Left lung (tissue), 10 donors: ENCODE measurements around the gene BATF3. TPM values are rescaled to one million over a fixed set of nuclear protein-coding genes. Genes with fewer than 3 reads are reported as not detected.

ENCODE experiments used
- ATAC-seq: fragments of 200-7000 bp; cut with Tn5 transposase; one replicate; pipeline ENCODE4 v1.9.1; 2020; ENCODE audit warnings: moderate library complexity
- DNase-seq, 4 donors: peaks; one replicate each; pipeline ENCODE4 v3.0.0-alpha.2; 2013 to 2020
- H3K27ac ChIP-seq, 2 donors: fragments of 200-600 bp; sonication (generic) in 1 of 2; one replicate each; pipeline versions ENCODE4 v1.5.0 to v1.8.0; 2020 to 2021
- H3K27me3 ChIP-seq, 2 donors: fragments of 200-600 bp; sonication (generic) in 1 of 2; one replicate each; pipeline versions ENCODE4 v1.5.0 to v1.8.0; 2020 to 2021
- H3K36me3 ChIP-seq, 2 donors: fragments of 200-600 bp; sonication (generic) in 1 of 2; one replicate each; pipeline versions ENCODE4 v1.5.0 to v1.8.0; 2020 to 2021
- H3K4me1 ChIP-seq, 2 donors: fragments of 200-600 bp; one replicate each; pipeline ENCODE4 v1.8.0; 2021
- H3K4me3 ChIP-seq, 2 donors: fragments of 200-600 bp; sonication (generic) in 1 of 2; one replicate each; pipeline versions ENCODE4 v1.5.0 to v1.8.0; 2020 to 2021; ENCODE audit warnings: mild to moderate bottlenecking in 1 of 2
- H3K9me3 ChIP-seq, 2 donors: fragments of 200-600 bp; sonication (generic) in 1 of 2; one replicate each; pipeline versions ENCODE4 v1.5.0 to v1.8.0; 2020 to 2021
- intact Hi-C, 2 donors: fragments of 100-400 bp; cut with DNase I; formaldehyde crosslinking; loops; one replicate each; pipeline versions ENCODE4 v1.11.2 to v1.14.2; 2022
- polyA plus RNA-seq, 6 donors: library from polyadenylated mRNA; unstranded; fragments of 120-200 nt; gene quantifications; one replicate each; pipeline ENCODE4 v1.2.1, GENCODE V29; 2013; ENCODE audit not compliant: insufficient read length in 6 of 6
- total RNA-seq, 2 donors: library from RNA; stranded (reverse); fragmentation: NEBNext Ultra II Directional; extraction: Animal tissue kit (Norgen Biotek cat#: 25700); gene quantifications; one replicate each; pipeline ENCODE4 v1.2.1, GENCODE V29; 2021
- TF ChIP-seq, protein P1 (sequence below), 2 donors: fragments of 200-600 bp; sonication (generic) in 1 of 2; IDR thresholded peaks; one replicate each; pipeline versions ENCODE4 v1.5.0 to v1.8.0; 2021; ENCODE audit warnings: antibody characterized with exemption in 2 of 2
- donor health status: DM: no; HTN: yes; CAD: no.
- donor health status: DM: no; HTN: no; CAD: no.

Gene BATF3
- total and polyA plus RNA-seq, 8 donors = 1.3 to 9.0 (median 2.6) TPM

DNA sequence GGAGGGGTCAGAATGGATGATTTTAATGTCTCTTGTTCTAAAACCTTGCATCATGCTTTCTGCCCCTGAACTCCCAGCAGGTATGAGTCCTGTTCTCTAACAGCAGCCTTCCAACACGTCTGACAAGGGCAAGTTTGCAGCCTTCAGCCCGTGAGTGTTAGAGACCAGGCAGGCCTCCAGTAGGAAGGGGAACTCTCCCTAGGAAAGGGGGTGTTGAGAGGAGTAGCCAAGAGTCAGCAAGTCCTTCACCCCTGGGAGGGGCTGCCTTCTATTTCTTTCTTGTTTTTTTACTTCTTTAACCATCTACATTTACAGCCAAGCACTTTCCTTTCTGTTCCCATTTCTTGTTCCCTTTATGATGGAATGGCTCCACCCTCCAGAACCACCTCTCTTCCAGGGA is 14.2 kb downstream of the BATF3 start:
- DNase-seq (no peak), ATAC-seq (peak; percentile 27)
- H3K27ac ChIP-seq = no peak overlapping the region
- H3K36me3 ChIP-seq = peaks cover 0 to 7% of the 10 kb centered on the region in 2 donors
- TF ChIP-seq, protein P1, sequence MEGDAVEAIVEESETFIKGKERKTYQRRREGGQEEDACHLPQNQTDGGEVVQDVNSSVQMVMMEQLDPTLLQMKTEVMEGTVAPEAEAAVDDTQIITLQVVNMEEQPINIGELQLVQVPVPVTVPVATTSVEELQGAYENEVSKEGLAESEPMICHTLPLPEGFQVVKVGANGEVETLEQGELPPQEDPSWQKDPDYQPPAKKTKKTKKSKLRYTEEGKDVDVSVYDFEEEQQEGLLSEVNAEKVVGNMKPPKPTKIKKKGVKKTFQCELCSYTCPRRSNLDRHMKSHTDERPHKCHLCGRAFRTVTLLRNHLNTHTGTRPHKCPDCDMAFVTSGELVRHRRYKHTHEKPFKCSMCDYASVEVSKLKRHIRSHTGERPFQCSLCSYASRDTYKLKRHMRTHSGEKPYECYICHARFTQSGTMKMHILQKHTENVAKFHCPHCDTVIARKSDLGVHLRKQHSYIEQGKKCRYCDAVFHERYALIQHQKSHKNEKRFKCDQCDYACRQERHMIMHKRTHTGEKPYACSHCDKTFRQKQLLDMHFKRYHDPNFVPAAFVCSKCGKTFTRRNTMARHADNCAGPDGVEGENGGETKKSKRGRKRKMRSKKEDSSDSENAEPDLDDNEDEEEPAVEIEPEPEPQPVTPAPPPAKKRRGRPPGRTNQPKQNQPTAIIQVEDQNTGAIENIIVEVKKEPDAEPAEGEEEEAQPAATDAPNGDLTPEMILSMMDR (IDR thresholded peaks at IDR 0.05) = no peak
- H3K4me1 ChIP-seq = peaks cover 3 to 34% of the 10 kb centered on the region in 2 donors
- intact Hi-C loops = no loop called here
- no peaks in the 10 kb centered on the region for H3K9me3 ChIP-seq
- no peak overlapping the region for H3K4me3 ChIP-seq
- no peaks in the 10 kb centered on the region for H3K27me3 ChIP-seq

DNA sequence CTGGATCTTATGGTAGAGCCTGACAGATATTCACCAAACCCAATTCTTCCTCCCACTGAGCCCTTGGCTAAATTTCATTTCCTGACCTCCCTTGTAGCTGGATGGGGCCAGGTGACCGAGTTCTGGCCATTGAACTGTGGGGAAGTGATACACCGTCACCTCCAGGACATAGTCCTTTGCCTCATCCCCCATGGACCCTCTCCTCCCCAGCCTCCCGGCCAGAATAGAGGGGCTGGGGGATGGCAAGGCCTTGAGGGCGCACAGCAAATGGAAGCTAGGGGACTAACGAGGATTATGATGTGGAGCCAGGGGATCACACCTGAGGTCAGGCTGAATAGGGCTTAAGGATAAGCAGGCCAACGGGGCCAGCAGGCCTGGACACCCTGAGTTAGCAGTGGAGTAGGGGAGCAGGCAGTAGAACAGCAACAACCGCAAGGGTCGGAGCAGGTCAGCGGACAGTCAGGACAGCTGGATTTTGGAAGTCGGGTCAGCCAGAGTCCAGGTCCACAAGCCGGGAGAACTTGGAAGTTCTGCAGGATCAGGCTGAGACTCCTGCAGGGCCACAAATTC is 15.0 kb downstream of the BATF3 start:
- ATAC-seq = no peak
- no peak overlapping the region for H3K27ac ChIP-seq
- no peak for DNase-seq
- intact Hi-C loops = no loop called here
- H3K27me3 ChIP-seq = no peaks in the 10 kb centered on the region
- H3K36me3 ChIP-seq = peaks cover 0 to 7% of the 10 kb centered on the region in 2 donors
- TF ChIP-seq, protein P1 (IDR thresholded peaks at IDR 0.05) = no peak
- no peaks in the 10 kb centered on the region for H3K9me3 ChIP-seq
- no peak overlapping the region for H3K4me3 ChIP-seq
- H3K4me1 ChIP-seq = peaks cover 3 to 34% of the 10 kb centered on the region in 2 donors

DNA sequence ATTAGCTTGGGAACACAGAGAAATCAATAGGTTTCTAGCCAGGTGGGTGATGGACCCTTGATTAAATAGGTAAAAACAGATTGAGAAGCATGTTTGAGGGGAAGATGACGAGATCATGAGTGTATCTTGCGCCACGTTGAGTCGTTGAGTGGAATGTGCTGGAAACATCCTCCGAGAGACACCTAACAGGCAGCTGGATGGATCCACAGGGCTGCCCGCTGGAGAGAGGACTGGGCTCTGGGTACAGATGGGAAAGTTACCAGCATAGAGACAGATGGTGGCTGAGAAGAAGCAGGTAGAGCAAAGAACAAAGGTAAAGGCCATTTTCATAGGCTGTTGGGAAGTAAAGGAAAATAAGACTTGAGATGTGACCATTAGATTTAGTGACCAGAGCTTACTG is 15.6 kb downstream of the BATF3 start:
- TF ChIP-seq, protein P1 (IDR thresholded peaks at IDR 0.05) = no peak
- no peaks in the 10 kb centered on the region for H3K9me3 ChIP-seq
- intact Hi-C loops = no loop called here
- peaks cover 0 to 7% of the 10 kb centered on the region in 2 donors for H3K36me3 ChIP-seq
- H3K4me3 ChIP-seq = no peak overlapping the region
- DNase-seq = no peak
- H3K4me1 ChIP-seq = peaks cover 3 to 38% of the 10 kb centered on the region in 2 donors
- no peak overlapping the region for H3K27ac ChIP-seq
- no peaks in the 10 kb centered on the region for H3K27me3 ChIP-seq
- ATAC-seq = no peak

DNA sequence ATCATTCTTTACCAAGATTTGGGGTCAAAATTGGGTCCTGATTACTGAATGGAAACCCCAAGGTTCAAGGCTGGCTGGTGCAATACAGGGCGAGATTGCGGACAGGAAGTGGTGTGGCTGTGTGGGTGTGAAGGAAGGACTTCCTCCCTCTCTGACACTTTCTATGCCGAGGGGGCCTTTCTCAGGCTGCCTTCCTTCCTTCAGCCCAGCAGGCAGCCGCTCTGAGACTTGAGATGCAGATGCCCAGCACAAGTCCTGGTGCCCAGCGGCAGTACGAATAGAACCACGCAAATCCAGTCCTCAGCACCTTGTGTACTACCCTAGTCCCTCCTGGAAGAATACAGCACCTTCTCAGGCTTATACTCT is 16.3 kb downstream of the BATF3 start:
- peak; percentile 74 for ATAC-seq
- Histone ChIP-seq H3K27ac (peak overlapping the region in 1 of 2 donors; percentile 81), H3K36me3 (peaks cover 0 to 7% of the 10 kb centered on the region in 2 donors)

DNA sequence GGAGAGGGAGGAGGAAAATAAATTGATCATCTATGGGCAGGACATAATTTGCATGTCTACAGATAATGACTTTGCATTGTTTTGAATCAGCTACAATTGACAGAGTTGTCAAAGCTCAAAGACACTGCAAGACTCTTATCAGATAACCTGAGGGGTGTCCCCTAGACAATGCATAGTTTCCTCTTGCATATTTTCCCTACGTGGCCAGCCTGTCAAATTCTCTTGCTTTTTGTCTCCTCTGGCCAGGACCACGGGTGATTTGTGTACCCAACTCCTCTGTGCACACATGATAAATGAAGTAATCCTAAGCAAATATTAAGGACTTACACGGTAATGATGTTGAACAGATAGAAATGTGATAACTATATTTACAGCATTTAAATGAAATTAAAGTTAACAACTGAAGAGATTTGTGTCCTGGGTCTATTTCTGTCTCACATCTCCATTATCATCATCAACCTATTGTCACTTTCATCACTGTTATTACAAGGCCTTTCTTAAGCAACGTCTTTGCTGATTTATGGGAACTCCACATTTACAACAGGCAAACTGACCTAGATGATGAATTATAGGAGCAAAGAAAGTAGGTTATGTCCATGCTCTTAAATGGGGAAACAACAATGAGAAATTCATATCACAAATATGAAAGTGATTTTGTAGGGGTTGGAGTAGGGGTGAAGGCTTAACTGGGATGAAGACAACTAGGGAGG is 18.8 kb downstream of the BATF3 start:
- Histone ChIP-seq H3K27me3 (no peaks in the 10 kb centered on the region), H3K4me1 (peaks cover 3 to 43% of the 10 kb centered on the region in 2 donors), H3K4me3 (no peak overlapping the region), H3K9me3 (no peaks in the 10 kb centered on the region), H3K36me3 (no peaks in the 10 kb centered on the region), H3K27ac (no peak overlapping the region)
- ATAC-seq = no peak
- intact Hi-C loops = no loop called here
- no peak for DNase-seq
- TF ChIP-seq, protein P1 (IDR thresholded peaks at IDR 0.05) = no peak

More for the DNA sequence above, 16.3 kb downstream of the BATF3 start:
- Histone ChIP-seq H3K27me3 (no peaks in the 10 kb centered on the region), H3K4me1 (peaks cover 3 to 43% of the 10 kb centered on the region in 2 donors), H3K9me3 (no peaks in the 10 kb centered on the region), H3K4me3 (no peak overlapping the region)
- peak in 2 of 4 donors; percentile 70 to 78 for DNase-seq
- intact Hi-C loops = no loop called here
- TF ChIP-seq, protein P1 (IDR thresholded peaks at IDR 0.05) = no peak
